Natural killer cell (primary cell): ENCODE results near the gene SUSD3. TPM values are rescaled to one million over a fixed set of nuclear protein-coding genes. Genes with fewer than 3 reads are reported as not detected.
"Not testable (repeated sequence)": the region's sequence is repeated elsewhere in the genome, so short reads cannot be mapped to it uniquely, and the experiment has no call there.

Experiments
- ATAC-seq, 3 donors: fragments of 150-1000 bp in 2 of 3; fragments of 200-7000 bp in 1 of 3; cut with Tn5 transposase; 1 replicate in 1 of 3; 2 replicates in 2 of 3; pipeline ENCODE4 v1.10.0; 2021; ENCODE audit warnings: mild to moderate bottlenecking in 2 of 3, moderate library complexity in 2 of 3
- DNase-seq, 2 donors: peaks; one replicate each; pipeline versions ENCODE4 v3.0.0 to v3.0.0-alpha.2; 2013 to 2021; ENCODE audit warnings: mixed read lengths in 1 of 2
- H3K27ac ChIP-seq: one replicate; pipeline ENCODE4 v1.5.1; 2013; ENCODE audit warnings: mild to moderate bottlenecking, low read length
- H3K27me3 ChIP-seq: one replicate; pipeline ENCODE4 v1.6.1; 2013; ENCODE audit warnings: low read length; ENCODE audit not compliant: control insufficient read depth, insufficient read depth
- H3K36me3 ChIP-seq: one replicate; pipeline ENCODE4 v1.6.1; 2013; ENCODE audit warnings: low read length; ENCODE audit not compliant: control insufficient read depth, insufficient read depth
- H3K4me1 ChIP-seq: one replicate; pipeline ENCODE4 v1.6.1; 2013; ENCODE audit warnings: low read length; ENCODE audit not compliant: control insufficient read depth, insufficient read depth
- H3K4me3 ChIP-seq: one replicate; pipeline ENCODE4 v1.5.1; 2013; ENCODE audit warnings: low read length
- H3K9me3 ChIP-seq: one replicate; pipeline ENCODE4 v1.6.1; 2013; ENCODE audit warnings: low read length; ENCODE audit not compliant: control insufficient read depth, insufficient read depth
- H3K27ac Mint-ChIP-seq, 2 donors: one replicate each; pipeline ENCODE4 v1.8.0; 2022; ENCODE audit warnings: mild to moderate bottlenecking in 2 of 2, mixed read lengths in 2 of 2, moderate library complexity in 1 of 2
- H3K27me3 Mint-ChIP-seq, 2 donors: one replicate each; pipeline ENCODE4 v1.8.0; 2022; ENCODE audit warnings: low read depth in 2 of 2, mixed read lengths in 2 of 2
- H3K36me3 Mint-ChIP-seq: one replicate; pipeline ENCODE4 v1.8.0; 2022; ENCODE audit warnings: mixed read lengths
- H3K4me1 Mint-ChIP-seq, 2 donors: one replicate each; pipeline ENCODE4 v1.8.0; 2022; ENCODE audit warnings: mixed read lengths in 2 of 2
- H3K4me3 Mint-ChIP-seq: one replicate; pipeline ENCODE4 v1.8.0; 2022; ENCODE audit warnings: mild to moderate bottlenecking, moderate library complexity, mixed read lengths
- H3K9me3 Mint-ChIP-seq, 2 donors: one replicate each; pipeline ENCODE4 v1.8.0; 2022; ENCODE audit warnings: mixed read lengths in 2 of 2
- CTCF ChIP-seq: fragments of 200-600 bp; IDR thresholded peaks from one replicate; pipeline ENCODE4 v1.8.0; 2022; ENCODE audit warnings: antibody characterized with exemption
- WGBS: methylation state at CpG from one replicate; pipeline ENCODE4 v1.1.7; 2013; ENCODE audit warnings: missing lambda C conversion rate; ENCODE audit not compliant: insufficient coverage; 5-methylcytosine and 5-hydroxymethylcytosine counted together
- intact Hi-C: fragments of 100-400 bp; cut with micrococcal nuclease; formaldehyde crosslinking; loops from one replicate; pipeline ENCODE4 v1.14.2; 2022
- total RNA-seq, 4 donors: library from RNA; stranded (reverse); fragments of 120-200 nt in 1 of 4; gene quantifications; one replicate each; pipeline versions ENCODE4 v1.2.3 to v1.2.4, GENCODE V29; 2013 to 2022

SUSD3 gene
- total RNA-seq, 3 donors from 2014 or later (not counting 1 experiment from before 2014, with no cell fraction given) = 1.2 to 2.1 (median 1.8) TPM

- peak; percentile 69 to 70 for DNase-seq
- H3K4me1 ChIP-seq = peaks cover 59% of the 10 kb centered on the region
- intact Hi-C loops = loop anchor here (5.0 kb wide), 2 partner anchors 34 to 354 kb away; partner anchors contain the start of genes FAM120A, FAM120AOS and NINJ1
- peak in 2 of 3 donors; percentile 5 to 6 for ATAC-seq
- peak overlapping the region; percentile 91 to 92 for H3K27ac Mint-ChIP-seq
- H3K36me3 ChIP-seq = no peaks in the 10 kb centered on the region
- TF ChIP-seq CTCF = no peak
- peak overlapping the region; percentile 57 for H3K27ac ChIP-seq
- H3K36me3 Mint-ChIP-seq = no peaks in the 10 kb centered on the region
- no peak overlapping the region for H3K4me3 ChIP-seq
- peaks cover 30 to 42% of the 10 kb centered on the region in 2 donors for H3K4me1 Mint-ChIP-seq
- H3K9me3 ChIP-seq = no peaks in the 10 kb centered on the region
- H3K9me3 Mint-ChIP-seq = no peaks in the 10 kb centered on the region
- H3K27me3 Mint-ChIP-seq = no peaks in the 10 kb centered on the region
- no peaks in the 10 kb centered on the region for H3K27me3 ChIP-seq
- WGBS = 10% methylated on average over 15 of the region's 15 CpGs
- H3K4me3 Mint-ChIP-seq = peak overlapping the region; percentile 88
Observed at GRCh38 chr9:93098236-93098946, 39.9 kb downstream of the SUSD3 start.

- TF ChIP-seq CTCF = no peak
- no peaks in the 10 kb centered on the region for H3K27me3 ChIP-seq
- no peak for DNase-seq
- no peaks in the 10 kb centered on the region for H3K9me3 ChIP-seq
- 87% methylated on average over 16 of the region's 16 CpGs for WGBS
- Mint-ChIP-seq H3K9me3 (no peaks in the 10 kb centered on the region), H3K27ac (peak overlapping the region in 1 of 2 donors; percentile 92), H3K36me3 (peaks cover 7% of the 10 kb centered on the region), H3K4me1 (peaks cover 22 to 29% of the 10 kb centered on the region in 2 donors), H3K27me3 (no peaks in the 10 kb centered on the region), H3K4me3 (peak overlapping the region; percentile 46)
- no peak overlapping the region for H3K4me3 ChIP-seq
- no peaks in the 10 kb centered on the region for H3K36me3 ChIP-seq
- H3K27ac ChIP-seq = peak overlapping the region; percentile 21
- H3K4me1 ChIP-seq = peaks cover 46% of the 10 kb centered on the region
- ATAC-seq = no peak
- intact Hi-C loops = loop anchor here (5.0 kb wide), 2 partner anchors 33 to 353 kb away; partner anchors contain the start of genes FAM120A, FAM120AOS and NINJ1
Observed at GRCh38 chr9:93099551-93100275, 41.2 kb downstream of the SUSD3 start.

GRCh38 chr9:93100276-93100636, 41.8 kb downstream of the SUSD3 start:
- no peaks in the 10 kb centered on the region for H3K9me3 ChIP-seq
- Mint-ChIP-seq H3K36me3 (peaks cover 7% of the 10 kb centered on the region), H3K27me3 (no peaks in the 10 kb centered on the region), H3K9me3 (no peaks in the 10 kb centered on the region), H3K4me3 (no peak overlapping the region), H3K27ac (no peak overlapping the region), H3K4me1 (peaks cover 22 to 25% of the 10 kb centered on the region in 2 donors)
- 94% methylated on average over 5 of the region's 8 CpGs for WGBS
- no peak for ATAC-seq
- TF ChIP-seq CTCF = no peak
- no peak overlapping the region for H3K27ac ChIP-seq
- no peak overlapping the region for H3K4me3 ChIP-seq
- no peaks in the 10 kb centered on the region for H3K27me3 ChIP-seq
- no peak for DNase-seq
- H3K4me1 ChIP-seq = peaks cover 43% of the 10 kb centered on the region
- intact Hi-C loops = no loop called here
- no peaks in the 10 kb centered on the region for H3K36me3 ChIP-seq

GRCh38 chr9:93101086-93101485, 42.6 kb downstream of the SUSD3 start:
- H3K27ac Mint-ChIP-seq, H3K27ac ChIP-seq, H3K36me3 ChIP-seq, intact Hi-C loops, DNase-seq, H3K4me3 Mint-ChIP-seq, H3K9me3 Mint-ChIP-seq, ATAC-seq, H3K27me3 Mint-ChIP-seq, H3K4me3 ChIP-seq, H3K36me3 Mint-ChIP-seq, H3K9me3 ChIP-seq, H3K27me3 ChIP-seq: not testable (repeated sequence)
- peaks cover 44% of the 10 kb centered on the region for H3K4me1 ChIP-seq
- H3K4me1 Mint-ChIP-seq = peaks cover 22 to 25% of the 10 kb centered on the region in 2 donors
- WGBS = 98% methylated on average over 11 of the region's 11 CpGs
